Raji (cell line): ENCODE measurements around the gene ITPR1.

ENCODE experiments used
- POLR2A ChIP-seq: IDR thresholded peaks from 2 replicates; pipeline ENCODE4 v1.6.1; 2011; ENCODE audit warnings: low read depth, low read length, control low read depth; ENCODE audit not compliant: insufficient read depth

Gene ITPR1

DNA sequence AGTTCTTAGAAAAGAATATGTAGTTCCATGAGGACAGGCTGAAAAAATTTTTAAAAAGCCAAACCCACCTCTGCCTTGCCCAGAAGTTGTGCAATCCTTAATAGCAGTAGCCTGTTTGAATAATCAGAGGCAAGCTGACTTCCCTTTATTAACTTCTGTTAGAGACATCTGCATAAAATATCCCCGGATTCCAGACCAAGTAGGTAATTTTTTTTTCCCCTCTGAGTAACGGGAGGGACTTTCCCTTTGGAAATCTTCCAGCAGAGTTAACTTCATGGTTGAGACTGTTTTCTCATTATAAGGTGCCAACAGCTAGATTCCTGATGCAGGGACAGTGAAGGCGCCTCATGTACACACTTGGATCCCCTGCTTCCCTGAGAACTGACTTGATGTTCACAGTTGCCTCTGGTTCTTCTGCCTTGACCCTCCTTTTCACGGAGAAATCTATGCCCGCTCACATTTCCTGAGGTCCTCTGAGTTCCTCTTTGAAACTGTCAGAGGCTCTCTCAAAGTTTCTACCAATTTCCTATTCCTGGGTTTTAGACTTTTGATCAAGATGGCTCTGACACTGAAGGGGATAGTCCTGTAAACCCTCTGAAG is 258.5 kb downstream of the ITPR1 start:
- TF ChIP-seq POLR2A = no peak

DNA sequence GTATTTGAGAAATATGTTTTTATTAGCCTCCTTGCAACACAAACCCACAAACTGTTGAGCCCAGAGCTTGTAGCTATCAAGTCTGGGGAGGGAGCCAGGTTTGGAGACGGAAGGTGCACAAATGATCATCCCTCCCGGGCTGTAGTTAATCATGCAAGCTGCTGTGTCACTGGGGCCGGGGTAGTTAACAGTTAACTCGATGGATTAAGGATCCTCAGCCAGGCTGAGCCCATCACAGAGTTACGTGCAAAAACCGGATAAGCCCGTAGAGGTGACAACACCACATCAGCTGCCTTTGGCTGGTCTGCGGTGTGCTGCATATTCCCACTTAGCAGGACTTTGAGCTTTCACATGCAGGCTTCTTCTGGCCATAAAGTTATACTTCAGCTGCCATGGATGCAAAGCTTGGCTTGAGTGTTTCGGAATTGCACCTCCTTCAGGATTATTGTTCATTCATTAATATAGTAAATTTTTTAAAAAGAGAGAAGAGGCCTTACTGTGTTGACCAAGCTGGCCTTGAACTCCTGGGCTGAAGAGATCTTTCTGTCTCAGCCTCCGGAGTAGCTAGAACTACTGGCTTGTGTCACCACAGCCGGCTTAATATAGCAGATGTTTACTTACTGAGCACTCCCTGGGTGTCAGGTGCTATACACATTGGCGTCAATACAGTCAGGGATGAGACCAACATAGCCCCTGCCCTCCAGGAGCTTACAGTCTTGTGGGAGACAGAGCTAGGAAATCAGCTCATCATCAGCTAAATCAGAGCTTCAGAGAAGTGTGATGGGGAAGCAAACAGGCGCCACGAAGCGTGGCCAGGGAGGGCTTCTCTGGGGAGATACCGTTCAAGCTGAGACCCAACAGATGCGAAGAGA is 259.3 kb downstream of the ITPR1 start:
- no peak for TF ChIP-seq POLR2A

DNA sequence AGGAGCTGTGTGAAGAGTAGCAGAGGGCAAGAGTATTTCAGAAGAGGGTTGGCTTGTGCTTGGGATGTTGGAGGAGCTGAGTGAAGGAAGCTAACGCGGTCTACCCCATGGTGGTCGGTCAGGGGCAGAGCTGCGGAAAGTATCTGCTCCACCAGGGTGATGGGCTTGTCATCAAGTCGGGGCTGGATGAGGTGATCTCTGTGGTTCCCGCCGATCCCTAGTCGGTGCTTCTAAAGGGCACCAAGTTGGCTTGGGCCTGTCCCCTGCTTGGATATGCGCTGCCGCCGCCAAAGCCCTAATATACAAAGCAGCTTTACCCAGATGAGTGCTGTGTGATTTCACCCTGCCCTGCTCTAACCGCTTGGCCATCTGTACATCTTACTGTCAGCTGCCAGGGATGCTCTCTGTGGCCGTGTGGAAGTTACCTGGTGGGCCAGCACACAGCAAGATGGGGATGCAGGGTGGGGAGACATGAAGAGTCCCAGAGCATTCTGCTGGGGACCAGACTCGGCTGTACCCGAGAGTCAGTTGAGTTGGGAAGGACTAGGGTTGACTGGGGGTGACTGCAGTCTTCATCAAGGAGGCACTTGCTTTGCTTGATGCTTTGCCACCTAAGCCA is 260.0 kb downstream of the ITPR1 start:
- no peak for TF ChIP-seq POLR2A

DNA sequence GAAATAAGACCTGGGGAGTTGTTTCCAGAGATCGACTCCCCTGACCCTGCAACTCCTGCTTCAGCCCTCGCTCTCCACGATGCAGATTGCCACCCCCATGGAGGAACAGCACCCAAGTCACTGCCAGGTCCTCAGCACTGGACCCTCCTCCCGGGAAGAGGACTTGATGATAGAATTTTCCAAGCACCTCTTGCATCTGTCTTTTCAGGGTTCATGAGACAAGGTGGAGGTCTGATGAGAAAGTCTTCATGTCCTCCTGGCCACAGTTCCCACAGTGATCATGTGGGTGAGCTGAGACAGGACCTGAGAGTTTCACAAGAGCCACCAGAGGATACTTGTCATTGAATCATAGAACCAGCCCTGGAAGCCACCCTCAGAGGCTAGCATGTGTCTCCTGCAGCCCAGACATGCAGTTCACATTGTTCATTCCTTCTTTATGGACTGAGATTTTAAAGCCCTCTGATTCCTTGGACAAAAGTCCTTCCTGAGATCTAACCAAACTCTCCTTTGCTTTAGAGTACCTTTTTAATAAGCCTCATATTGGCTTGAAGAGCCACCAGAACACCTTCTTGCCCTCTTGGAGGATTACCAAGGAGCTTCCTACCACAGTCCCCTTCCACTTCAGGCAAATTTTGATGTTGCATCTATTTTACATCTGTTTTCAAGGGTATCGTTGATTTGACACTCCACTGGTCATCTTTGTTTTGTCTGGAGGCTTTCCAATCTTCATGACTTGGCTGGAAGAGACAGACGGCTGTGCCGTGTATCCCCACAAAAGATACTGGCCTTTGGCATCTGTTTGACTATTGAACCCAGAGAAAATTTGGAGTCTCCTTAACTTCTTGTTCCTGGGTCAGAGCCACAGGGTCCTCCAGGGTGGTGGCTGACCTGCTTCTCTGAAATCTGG is 261.3 kb downstream of the ITPR1 start:
- TF ChIP-seq POLR2A = no peak

DNA sequence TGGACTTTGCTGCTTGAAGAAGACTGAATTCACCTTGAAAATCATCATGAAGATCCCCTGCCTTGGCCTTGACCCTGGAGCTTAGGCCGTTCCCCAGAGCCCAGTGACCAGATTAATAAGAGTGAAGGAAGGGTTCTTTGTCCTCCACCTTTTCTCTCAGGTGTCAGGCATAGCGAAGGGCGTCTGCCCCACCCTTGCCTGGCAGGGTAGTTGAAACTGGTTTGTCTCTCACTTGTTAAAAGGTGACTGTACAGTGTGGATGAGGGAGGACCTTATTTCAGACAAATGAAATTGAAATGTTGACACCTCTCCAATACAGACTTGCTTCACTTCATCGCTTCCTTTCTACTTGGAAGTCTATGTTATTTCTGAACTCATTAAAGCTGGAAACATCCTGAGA is 262.4 kb downstream of the ITPR1 start:
- no peak for TF ChIP-seq POLR2A

DNA sequence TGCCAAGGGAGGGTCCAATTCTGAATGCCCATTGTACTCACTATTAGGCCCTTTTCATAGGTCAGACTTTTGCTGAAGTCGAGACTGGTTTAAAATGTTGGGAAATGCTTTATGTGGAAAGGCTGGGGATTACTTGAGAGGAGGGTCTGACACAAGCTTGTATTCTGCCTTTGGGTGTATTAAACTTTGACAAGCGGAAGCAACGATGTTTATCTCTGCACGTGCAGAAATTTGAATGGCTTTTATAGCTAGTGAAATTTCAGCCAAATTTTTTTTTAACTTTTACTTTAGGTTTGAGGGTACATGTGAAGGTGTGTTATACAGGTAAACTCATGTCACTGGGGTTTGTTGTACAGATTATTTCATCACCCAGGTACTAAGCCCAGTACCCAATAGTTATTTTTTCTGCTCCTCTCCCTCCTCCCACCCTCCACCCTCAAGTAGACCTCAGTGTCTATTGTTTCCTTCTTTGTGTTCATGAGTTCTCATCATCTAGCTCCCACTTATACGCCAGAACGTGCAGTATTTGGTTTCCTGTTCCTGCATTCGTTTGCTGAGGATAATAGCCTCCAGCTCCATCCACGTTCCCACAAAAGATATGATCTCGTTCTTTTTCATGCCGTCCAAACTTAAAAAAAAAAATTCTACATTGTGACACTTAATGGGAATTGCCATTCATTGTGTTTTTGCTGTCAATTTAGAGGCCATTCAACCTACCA is 263.1 kb downstream of the ITPR1 start:
- no peak for TF ChIP-seq POLR2A

DNA sequence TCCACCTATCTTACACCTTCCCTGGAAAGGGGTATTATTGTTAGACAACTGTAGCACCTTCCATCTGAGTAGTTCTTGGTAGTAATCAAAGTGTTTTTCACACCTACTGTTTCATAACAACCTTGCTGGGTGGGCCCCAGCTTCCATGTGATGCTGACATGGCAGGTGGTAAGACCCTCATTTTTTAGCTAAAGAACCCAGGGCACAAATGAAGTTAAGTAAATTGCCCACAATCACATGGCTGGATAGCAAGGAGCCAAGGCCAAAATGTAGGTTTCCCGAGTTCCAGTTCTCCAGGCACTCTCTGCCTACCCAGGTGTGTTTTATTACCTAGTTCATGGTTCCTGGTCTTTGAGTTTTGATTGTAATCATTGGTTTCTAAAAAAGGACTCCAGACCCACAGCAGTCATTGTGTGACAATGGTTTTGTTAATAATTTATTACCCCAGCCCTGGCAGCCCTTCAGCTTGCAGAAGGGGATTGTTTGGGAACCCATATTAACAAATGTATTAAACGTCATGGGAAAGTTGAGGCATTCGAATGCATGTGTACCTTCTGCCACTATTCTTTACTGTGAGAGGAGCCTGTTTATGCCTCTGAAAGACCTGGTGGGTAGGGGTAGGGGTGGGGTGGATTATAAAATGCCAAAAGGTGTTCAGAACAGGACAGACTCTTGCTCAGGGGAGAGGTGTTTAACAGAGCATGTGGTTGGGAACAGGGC is 263.9 kb downstream of the ITPR1 start:
- TF ChIP-seq POLR2A = no peak

DNA sequence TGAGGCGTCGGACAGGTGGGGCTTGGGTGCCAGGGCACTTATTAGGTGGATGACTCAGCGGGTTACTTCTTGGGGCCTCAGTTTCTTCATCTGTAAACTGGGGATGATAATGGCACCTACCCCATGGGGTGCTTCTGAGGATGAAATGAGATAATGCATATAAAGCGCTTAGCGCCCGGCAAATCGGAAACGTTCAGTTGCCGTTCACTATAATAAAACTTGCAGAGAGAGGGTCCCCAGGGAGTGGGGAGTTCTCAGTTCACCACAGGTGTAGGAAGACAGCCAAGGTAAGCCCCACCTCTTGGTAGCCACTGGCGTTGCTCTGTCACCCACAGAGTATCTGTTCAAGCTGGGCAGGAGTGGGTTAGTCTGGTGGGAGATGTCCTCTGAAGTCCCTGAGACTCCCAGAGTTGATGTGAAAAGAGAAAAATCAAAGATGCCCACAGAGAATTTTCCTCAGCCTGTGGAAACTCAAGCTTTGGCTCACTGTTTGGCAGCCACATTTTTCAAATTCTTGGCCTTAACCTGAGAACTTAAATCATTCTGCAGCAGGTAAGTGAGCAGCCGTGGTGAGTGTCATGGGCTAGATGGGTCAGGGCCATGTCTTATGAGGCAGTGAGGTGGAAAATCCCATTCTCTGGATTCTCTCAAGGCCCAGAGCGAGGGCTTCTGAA is 264.6 kb downstream of the ITPR1 start:
- TF ChIP-seq POLR2A = no peak

DNA sequence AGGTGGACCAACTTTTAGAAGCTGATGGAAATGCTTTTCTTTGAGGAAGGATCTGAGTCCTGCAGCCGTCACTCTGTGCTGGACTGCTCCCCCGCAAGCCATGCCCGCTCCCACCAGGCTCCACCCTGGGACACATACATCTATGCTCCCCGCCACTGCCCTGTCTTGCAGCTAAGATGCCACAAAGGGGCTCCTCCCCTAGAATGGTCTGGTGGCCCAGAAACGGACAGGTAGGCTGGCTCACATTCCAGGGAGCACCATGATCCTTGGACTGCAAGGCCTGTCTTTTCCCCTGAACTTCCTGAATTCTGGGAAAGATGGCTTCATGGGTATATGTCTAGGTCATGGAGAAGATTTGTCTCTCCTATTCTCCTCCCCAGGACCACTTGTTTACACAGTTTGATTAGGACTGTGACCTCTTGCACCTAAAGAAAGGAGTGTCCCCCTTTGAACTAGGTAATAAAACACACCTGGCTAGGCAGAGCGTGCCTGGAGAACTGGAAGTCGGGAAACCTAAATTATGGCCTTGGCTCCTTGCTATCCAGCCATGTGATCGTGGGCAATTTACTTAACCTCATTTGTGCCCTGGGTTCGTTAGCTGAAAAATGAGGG is 265.2 kb downstream of the ITPR1 start:
- no peak for TF ChIP-seq POLR2A

DNA sequence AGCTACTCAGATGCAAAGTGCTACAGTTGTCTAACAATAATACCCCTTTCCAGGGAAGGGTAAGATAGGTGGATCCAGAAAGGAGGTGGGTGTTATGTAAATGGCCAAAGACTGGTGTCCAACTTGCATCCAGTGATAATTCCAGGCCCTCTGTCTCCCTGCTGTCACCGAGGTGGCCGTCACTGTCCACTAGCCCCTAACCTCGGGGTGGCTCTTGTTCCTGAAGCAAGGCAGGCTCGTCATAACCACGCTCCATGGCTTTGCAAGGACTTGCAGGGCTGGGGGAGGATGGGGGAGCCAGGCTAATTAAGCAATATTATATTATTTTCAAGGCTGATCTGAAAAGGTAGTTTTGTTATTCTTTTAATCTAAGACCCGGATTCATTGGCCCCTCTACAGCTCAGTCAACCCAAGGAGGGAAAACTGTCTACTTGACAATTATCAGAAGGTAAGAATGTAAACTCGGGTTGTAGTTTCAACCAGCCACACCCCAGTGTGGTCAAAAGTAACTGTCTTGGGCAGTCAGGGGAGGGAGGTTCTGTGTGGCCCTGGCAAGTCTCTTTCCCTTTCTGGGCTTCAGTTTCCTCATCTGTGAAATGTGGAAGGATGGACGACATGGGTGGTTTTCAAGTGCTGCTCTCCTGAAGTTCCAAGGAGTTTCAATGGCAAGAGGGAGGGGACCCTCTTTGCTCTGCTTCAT is 266.0 kb downstream of the ITPR1 start:
- no peak for TF ChIP-seq POLR2A

DNA sequence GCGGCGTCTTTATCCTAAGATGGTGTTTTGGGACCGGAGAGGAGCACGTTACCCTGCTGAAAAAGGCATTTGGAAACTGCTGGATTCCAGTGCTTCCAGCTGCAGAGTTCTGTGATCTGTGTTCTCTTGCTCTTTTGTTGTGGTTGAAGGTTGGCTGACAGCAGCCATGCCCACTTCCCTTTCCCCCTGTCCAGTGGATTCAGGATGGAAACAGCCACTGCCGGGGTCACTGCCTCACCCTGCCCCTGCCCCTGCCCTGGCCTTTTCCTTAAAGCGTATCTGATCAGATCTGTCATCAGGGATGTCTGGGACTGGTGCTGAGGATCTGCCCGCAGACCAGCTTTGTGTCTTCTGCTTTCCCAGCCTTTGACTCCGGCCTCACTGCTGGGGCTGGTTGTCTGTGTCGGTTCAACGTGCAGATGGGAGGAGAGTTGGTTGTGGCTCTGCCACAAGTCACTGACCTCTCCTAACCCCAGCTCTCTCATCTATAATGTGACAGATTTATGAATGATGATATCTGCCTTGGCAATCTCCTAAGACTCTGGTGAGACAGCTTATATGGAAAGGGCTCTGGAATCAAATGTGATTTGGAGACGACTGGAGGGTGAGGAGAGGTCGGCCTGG is 266.7 kb downstream of the ITPR1 start:
- no peak for TF ChIP-seq POLR2A

DNA sequence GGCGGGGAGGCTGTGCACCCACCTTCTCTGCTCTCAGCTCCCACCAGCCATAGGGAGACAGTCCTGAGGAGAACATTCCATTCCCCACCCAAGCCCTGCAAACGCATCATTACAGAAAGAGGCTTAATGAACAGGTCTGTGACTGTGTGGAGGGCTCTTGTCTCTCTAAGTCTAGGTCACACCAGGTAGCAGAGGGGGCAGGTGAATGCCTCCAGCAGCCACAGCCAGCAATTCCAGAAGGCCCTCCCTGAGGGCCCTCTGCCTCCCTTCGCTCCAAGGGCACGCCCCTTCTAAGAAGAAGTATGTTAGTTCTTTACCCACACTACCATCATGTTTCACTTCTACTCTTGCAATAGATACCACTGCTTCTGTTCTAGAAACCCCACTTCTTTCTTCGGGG is 268.6 kb downstream of the ITPR1 start:
- TF ChIP-seq POLR2A = no peak
